ENCODE results near the gene MAPK11. TPM values are rescaled to one million over a fixed set of nuclear protein-coding genes. Genes with fewer than 3 reads are reported as not detected.

MAPK11 gene
- total and polyA plus RNA-seq, 9 of the 15 experiments (the other 6 are each of a cell fraction or from before 2014, with no cell fraction given) = 0.06 to 14.6 (median 5.3) TPM

GRCh38 chr22:50318698-50319411, 48.7 kb upstream of the MAPK11 start (continued):
- TF ChIP-seq NFIX (CRISPR knock-in tag; IDR thresholded peaks at IDR 0.05; ENCODE audit: low read depth) = no peak
- TF ChIP-seq MECOM (CRISPR knock-in tag; IDR thresholded peaks at IDR 0.05) = no peak
- TF ChIP-seq JUND (IDR thresholded peaks at IDR 0.05; ENCODE audit: borderline replicate concordance, low read depth, low read length) = peak; percentile 21; the same call in 1 of the 2 replicates
- no peak for TF ChIP-seq JUND (tag; IDR thresholded peaks at IDR 0.05; ENCODE audit: borderline replicate concordance, low read depth, low read length)
- TF ChIP-seq L3MBTL2 (IDR thresholded peaks at IDR 0.05) = peak; percentile 60; the same call in 1 of the 2 replicates
- TF ChIP-seq IRF9 (tag; IDR thresholded peaks at IDR 0.05) = no peak
- TF ChIP-seq UBTF (IDR thresholded peaks at IDR 0.05; ENCODE audit: borderline replicate concordance in 1 of 2, low read depth in 2 of 2, low read length in 2 of 2) = 0 out of 4 replicates have a peak, but pooled peaks of 1 of the 2 experiments have one; percentile 46
- no peak for TF ChIP-seq ZNF436 (CRISPR knock-in tag; IDR thresholded peaks at IDR 0.05)
- TF ChIP-seq BMI1 (IDR thresholded peaks at IDR 0.05; ENCODE audit: low read length) = no peak
- peak; percentile 91 for TF ChIP-seq CBFA2T3 (IDR thresholded peaks at IDR 0.05)
- no peak for TF ChIP-seq CEBPZ (IDR thresholded peaks at IDR 0.05; ENCODE audit: borderline replicate concordance, low read depth, low read length)
- TF ChIP-seq RFX1 (IDR thresholded peaks at IDR 0.05) = no peak
- no peak for TF ChIP-seq MEF2A (IDR thresholded peaks at IDR 0.05; ENCODE audit: control insufficient read depth, low read depth, low read length)
- TF ChIP-seq ZC3H4 (CRISPR knock-in tag; IDR thresholded peaks at IDR 0.05; ENCODE audit: borderline replicate concordance) = no peak
- TF ChIP-seq ZC3H11A (IDR thresholded peaks at IDR 0.05; ENCODE audit: low read depth, low read length) = no peak
- TF ChIP-seq SAFB (IDR thresholded peaks at IDR 0.05; ENCODE audit: borderline replicate concordance, low read depth, low read length) = no peak
- TF ChIP-seq TEAD4 (IDR thresholded peaks at IDR 0.05; ENCODE audit: low read length) = peak; percentile 41; the same call in 1 of the 2 replicates
- TF ChIP-seq TEAD4 (CRISPR knock-in tag; IDR thresholded peaks at IDR 0.05; ENCODE audit: borderline replicate concordance) = no peak
- TF ChIP-seq CBFA2T2 (conservative IDR thresholded peaks at IDR 0.05) = peak; percentile 83
- no peak for TF ChIP-seq SRF (CRISPR knock-in tag; IDR thresholded peaks at IDR 0.05)
- no peak for TF ChIP-seq CHD4 (IDR thresholded peaks at IDR 0.05; ENCODE audit: insufficient read depth, insufficient replicate concordance, low read depth, low read length, poor library complexity, severe bottlenecking)
- TF ChIP-seq ZNF143 (CRISPR knock-in tag; IDR thresholded peaks at IDR 0.05) = no peak
- no peak for TF ChIP-seq ZNF263 (CRISPR knock-in tag; IDR thresholded peaks at IDR 0.05; ENCODE audit: borderline replicate concordance)

Data from K562 (cell line).